DMS 273 (cell line): ENCODE measurements around the gene PLRG1.
"Not testable (repeated sequence)": the region's sequence is repeated elsewhere in the genome, so short reads cannot be mapped to it uniquely, and the experiment has no call there.

Experiments used
- DNase-seq: peaks from one replicate; lab custom pipeline; 2025; ENCODE audit not compliant: unreplicated experiment; lab: John Stamatoyannopoulos, UW

The PLRG1 gene

GRCh38 chr4:154549894-154550790 lies at the start of gene PLRG1:
Gene PLRG1 (minus strand): TSS chr4:154550400. CDS start chr4:154550308, 92 bp downstream.
- peak; percentile 96 for DNase-seq

GRCh38 chr4:154597798-154598774 lies 47.9 kb upstream of the PLRG1 start:
- DNase-seq: no peak

GRCh38 chr4:154597281-154597680 lies 47.1 kb upstream of the PLRG1 start:
- not testable (repeated sequence) for DNase-seq

- DNase-seq: no peak
These were observed 45.6 kb upstream of the PLRG1 start for GRCh38 chr4:154595807-154596206.

GRCh38 chr4:154594343-154594742 lies 44.1 kb upstream of the PLRG1 start:
- DNase-seq: not testable (repeated sequence)

- no peak for DNase-seq
These were observed 43.7 kb upstream of the PLRG1 start for GRCh38 chr4:154593868-154594267.

GRCh38 chr4:154591890-154592289 lies 41.7 kb upstream of the PLRG1 start:
- no peak for DNase-seq

- no peak for DNase-seq
These were observed 40.3 kb upstream of the PLRG1 start, which contains the start of gene FGA for GRCh38 chr4:154590329-154591006. Gene FGA (minus strand): TSS chr4:154590742. CDS start chr4:154590687, 55 bp downstream.

- no peak for DNase-seq
These were observed 39.3 kb upstream of the PLRG1 start for GRCh38 chr4:154589296-154590197.

- DNase-seq: no peak
These were observed 38.0 kb upstream of the PLRG1 start for GRCh38 chr4:154588198-154588597.

GRCh38 chr4:154586296-154587033 lies 36.3 kb upstream of the PLRG1 start:
- no peak for DNase-seq

GRCh38 chr4:154585369-154586018 lies 35.3 kb upstream of the PLRG1 start:
- DNase-seq: no peak

- no peak for DNase-seq
These were observed 34.1 kb upstream of the PLRG1 start for GRCh38 chr4:154584259-154584658.

GRCh38 chr4:154583677-154584076 lies 33.5 kb upstream of the PLRG1 start:
- DNase-seq: no peak

- DNase-seq: no peak
These were observed 33.0 kb upstream of the PLRG1 start for GRCh38 chr4:154583230-154583629.

GRCh38 chr4:154582723-154583122 lies 32.5 kb upstream of the PLRG1 start:
- no peak for DNase-seq

- no peak for DNase-seq
These were observed 29.7 kb upstream of the PLRG1 start for GRCh38 chr4:154579927-154580326.

- DNase-seq: no peak
These were observed 28.7 kb upstream of the PLRG1 start for GRCh38 chr4:154578919-154579318.

GRCh38 chr4:154577324-154577723 lies 27.1 kb upstream of the PLRG1 start:
- no peak for DNase-seq
